Prostate gland (tissue), 2 donors: ENCODE measurements around the gene SUN1.

Source experiments
- POLR2A ChIP-seq: fragments of 450-650 bp; IDR thresholded peaks from one replicate; pipeline ENCODE4 v1.6.1; 2016; ENCODE audit warnings: antibody characterized with exemption, mild to moderate bottlenecking
- POLR2AphosphoS5 ChIP-seq: sonication (generic); formaldehyde crosslinking; IDR thresholded peaks from one replicate; pipeline ENCODE4 v1.6.1; 2017; ENCODE audit warnings: antibody characterized with exemption
- TF ChIP-seq, protein P1 (sequence below), 4 experiments: fragments of 200-600 bp in 2 of 4; fragments of 450-650 bp in 2 of 4; sonication (generic) in 2 of 4; IDR thresholded peaks; 1 replicate in 3 of 4; 2 replicates in 1 of 4; pipeline ENCODE4 v1.5.1; 2016 to 2019; ENCODE audit warnings: antibody characterized with exemption in 4 of 4, mild to moderate bottlenecking in 2 of 4, moderate library complexity in 2 of 4

DNA sequence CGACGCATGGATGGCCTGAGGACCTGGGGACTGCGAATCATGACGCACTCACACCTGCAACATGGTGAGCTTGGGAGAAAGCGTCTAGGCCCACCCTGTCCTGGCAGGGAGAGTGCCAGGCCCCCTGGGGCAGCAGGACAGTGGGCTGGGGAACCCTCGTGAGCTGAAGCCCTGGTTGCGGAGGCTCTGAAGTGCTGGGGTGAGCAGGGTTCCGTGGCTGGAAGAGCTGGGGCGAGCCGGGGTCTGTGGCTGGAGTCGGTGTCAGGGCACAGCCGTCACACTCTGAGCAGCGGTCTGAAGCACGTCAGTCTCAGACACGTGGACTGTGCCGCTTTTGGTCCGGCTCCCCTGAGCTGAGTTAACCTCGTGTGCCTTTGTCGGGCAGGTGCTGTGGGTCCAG lies 4.7 kb downstream of the SUN1 start:
- TF ChIP-seq POLR2A (no peak), POLR2AphosphoS5 (no peak)
- TF ChIP-seq, protein P1, sequence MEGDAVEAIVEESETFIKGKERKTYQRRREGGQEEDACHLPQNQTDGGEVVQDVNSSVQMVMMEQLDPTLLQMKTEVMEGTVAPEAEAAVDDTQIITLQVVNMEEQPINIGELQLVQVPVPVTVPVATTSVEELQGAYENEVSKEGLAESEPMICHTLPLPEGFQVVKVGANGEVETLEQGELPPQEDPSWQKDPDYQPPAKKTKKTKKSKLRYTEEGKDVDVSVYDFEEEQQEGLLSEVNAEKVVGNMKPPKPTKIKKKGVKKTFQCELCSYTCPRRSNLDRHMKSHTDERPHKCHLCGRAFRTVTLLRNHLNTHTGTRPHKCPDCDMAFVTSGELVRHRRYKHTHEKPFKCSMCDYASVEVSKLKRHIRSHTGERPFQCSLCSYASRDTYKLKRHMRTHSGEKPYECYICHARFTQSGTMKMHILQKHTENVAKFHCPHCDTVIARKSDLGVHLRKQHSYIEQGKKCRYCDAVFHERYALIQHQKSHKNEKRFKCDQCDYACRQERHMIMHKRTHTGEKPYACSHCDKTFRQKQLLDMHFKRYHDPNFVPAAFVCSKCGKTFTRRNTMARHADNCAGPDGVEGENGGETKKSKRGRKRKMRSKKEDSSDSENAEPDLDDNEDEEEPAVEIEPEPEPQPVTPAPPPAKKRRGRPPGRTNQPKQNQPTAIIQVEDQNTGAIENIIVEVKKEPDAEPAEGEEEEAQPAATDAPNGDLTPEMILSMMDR (IDR thresholded peaks at IDR 0.05), result no peak
